ENCODE measurements around the gene OTOR.

Gene OTOR

GRCh38 chr20:16748308-16748900 is at the start of gene OTOR:
TSS of gene OTOR (plus strand) at chr20:16748358. CDS start at chr20:16748402, 44 bp downstream.
- no peak for FAIRE-seq

- FAIRE-seq: no peak
Measured at GRCh38 chr20:16699293-16699692, 48.9 kb upstream of the OTOR start.

- FAIRE-seq: no peak
Measured at GRCh38 chr20:16701296-16701695, 46.9 kb upstream of the OTOR start.

GRCh38 chr20:16703570-16703969 is 44.6 kb upstream of the OTOR start:
- FAIRE-seq: no peak

GRCh38 chr20:16707674-16708073 is 40.5 kb upstream of the OTOR start:
- FAIRE-seq: no peak

- FAIRE-seq: no peak
Measured at GRCh38 chr20:16708602-16709001, 39.6 kb upstream of the OTOR start.

- FAIRE-seq: no peak
Measured at GRCh38 chr20:16709017-16709416, 39.1 kb upstream of the OTOR start.

GRCh38 chr20:16710781-16711180 is 37.4 kb upstream of the OTOR start:
- FAIRE-seq: no peak

GRCh38 chr20:16711661-16712258 is 36.4 kb upstream of the OTOR start:
- FAIRE-seq: no peak

GRCh38 chr20:16712511-16712947 is 35.6 kb upstream of the OTOR start:
- FAIRE-seq: no peak

- no peak for FAIRE-seq
Measured at GRCh38 chr20:16713066-16713465, 35.1 kb upstream of the OTOR start.

- FAIRE-seq: no peak
Measured at GRCh38 chr20:16714242-16714641, 33.9 kb upstream of the OTOR start.

- FAIRE-seq: no peak
Measured at GRCh38 chr20:16714751-16715150, 33.4 kb upstream of the OTOR start.

GRCh38 chr20:16719421-16719820 is 28.7 kb upstream of the OTOR start:
- FAIRE-seq: no peak

- FAIRE-seq: no peak
Measured at GRCh38 chr20:16729080-16729479, 19.1 kb upstream of the OTOR start.

- FAIRE-seq: no peak
Measured at GRCh38 chr20:16729565-16730460, 18.3 kb upstream of the OTOR start, which contains the start of gene SNRPB2. TSS of gene SNRPB2 (plus strand) at chr20:16730026. CDS start at chr20:16731703, 1,677 bp downstream.

- no peak for FAIRE-seq
Measured at GRCh38 chr20:16732506-16733152, 15.5 kb upstream of the OTOR start.

- no peak for FAIRE-seq
Measured at GRCh38 chr20:16740365-16741072, 7.6 kb upstream of the OTOR start.

- no peak for FAIRE-seq
Measured at GRCh38 chr20:16744178-16744807, 3.9 kb upstream of the OTOR start.

- FAIRE-seq: no peak
Measured at GRCh38 chr20:16745204-16745603, 3.0 kb upstream of the OTOR start.

GRCh38 chr20:16747291-16747811 is 807 bp upstream of the OTOR start:
- FAIRE-seq: no peak

GRCh38 chr20:16749573-16749972 is 1.4 kb downstream of the OTOR start:
- FAIRE-seq: no peak

Measured in TTC549 (cell line).